ENCODE results near the gene MLPH. TPM values are rescaled to one million over a fixed set of nuclear protein-coding genes. Genes with fewer than 3 reads are reported as not detected.

Gene MLPH
- polyA plus RNA-seq, 5 donors, result 1.7 to 5.0 (median 3.1) TPM

DNA sequence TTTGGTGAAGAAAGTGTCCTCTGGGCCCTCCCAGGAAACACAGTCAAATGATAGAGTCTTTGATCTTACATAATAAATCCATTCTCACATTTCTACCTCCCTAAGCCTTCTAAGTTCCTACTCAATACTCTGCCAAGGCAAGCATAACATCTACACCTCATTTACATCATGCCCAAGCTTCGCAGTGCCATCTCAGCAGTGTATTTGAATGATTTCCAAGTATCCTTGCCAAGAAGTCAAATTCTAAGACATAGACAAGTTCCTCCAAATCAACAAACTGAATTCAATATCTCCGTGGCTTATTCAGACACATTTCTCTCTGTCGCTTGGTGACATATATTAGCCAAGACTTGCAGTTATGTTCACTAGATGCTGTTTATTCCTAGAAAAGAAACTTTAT lies 8.1 kb upstream of the MLPH start:
- no peak for DNase-seq

DNA sequence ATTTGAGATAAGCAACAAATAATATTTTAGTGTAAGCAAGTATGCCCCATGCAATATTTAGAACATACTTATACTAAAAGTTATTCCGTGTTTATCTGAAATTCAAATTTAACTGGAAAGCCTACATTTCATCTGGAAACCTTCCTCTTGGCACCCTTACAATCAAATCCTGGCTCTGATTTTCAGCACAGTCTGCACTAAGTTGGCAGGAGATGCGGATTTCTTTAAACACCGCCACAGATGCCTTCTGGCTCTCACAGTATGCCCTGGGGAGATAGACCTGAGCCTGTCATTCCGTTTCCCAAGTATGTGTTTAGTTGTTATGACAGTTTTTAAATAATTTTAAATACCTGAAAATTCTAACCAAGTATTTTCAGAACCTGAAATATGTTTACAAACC lies 7.3 kb upstream of the MLPH start:
- no peak for DNase-seq

GRCh38 chr2:237480556-237480955 lies 6.5 kb upstream of the MLPH start:
- no peak for DNase-seq

GRCh38 chr2:237480988-237481525 lies 6.0 kb upstream of the MLPH start:
- no peak for DNase-seq

GRCh38 chr2:237482485-237482884 lies 4.6 kb upstream of the MLPH start:
- peak in 1 of 2 donors; percentile 52 for DNase-seq

- no peak for DNase-seq
Measured at GRCh38 chr2:237483018-237483731, 3.9 kb upstream of the MLPH start.

- DNase-seq, result no peak
Measured at GRCh38 chr2:237485304-237485703, 1.7 kb upstream of the MLPH start.

DNA sequence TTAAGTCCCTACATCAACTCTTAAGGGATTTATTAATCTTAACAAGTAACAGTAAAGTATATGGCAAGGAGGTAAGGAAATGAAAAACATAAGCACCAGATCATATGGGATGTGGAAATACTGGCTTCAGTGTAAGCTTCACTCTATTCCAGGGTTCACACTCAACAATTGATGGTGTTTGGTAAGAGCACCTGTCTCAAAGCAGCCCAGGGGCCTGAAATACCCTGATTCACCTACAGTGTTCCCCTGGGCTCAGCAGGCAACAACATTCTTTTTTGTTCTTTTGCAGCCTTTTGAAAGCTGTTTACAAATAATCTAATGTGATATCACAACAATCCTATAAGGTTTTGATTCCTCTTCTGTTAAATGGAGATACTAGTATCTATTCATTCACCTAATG lies 1.2 kb upstream of the MLPH start:
- DNase-seq, result no peak

- DNase-seq, result no peak
Measured at GRCh38 chr2:237486334-237486818, 675 bp upstream of the MLPH start.

DNA sequence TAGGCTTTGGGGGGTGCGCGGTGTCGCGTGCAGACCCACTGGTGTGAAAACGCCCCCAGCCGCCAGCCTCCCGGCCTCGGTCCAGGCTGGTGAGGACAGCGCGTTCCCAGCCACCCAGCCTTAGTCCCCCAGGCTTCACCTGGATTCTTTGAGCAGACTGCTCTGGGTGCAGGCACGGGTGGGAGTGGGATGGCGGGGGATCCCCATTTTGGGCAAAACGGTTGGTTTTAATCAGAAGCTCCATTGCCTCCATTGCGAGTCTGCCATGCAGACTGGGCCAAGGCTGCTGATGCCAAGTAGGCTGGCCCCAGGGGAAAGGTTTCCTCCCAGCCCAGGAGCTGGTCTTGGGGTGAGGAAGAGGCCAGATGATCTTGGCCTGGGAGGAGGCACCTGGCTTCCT lies 445 bp downstream of the MLPH start:
- DNase-seq, result no peak

GRCh38 chr2:237488295-237488694 lies 1.2 kb downstream of the MLPH start:
- no peak for DNase-seq

DNA sequence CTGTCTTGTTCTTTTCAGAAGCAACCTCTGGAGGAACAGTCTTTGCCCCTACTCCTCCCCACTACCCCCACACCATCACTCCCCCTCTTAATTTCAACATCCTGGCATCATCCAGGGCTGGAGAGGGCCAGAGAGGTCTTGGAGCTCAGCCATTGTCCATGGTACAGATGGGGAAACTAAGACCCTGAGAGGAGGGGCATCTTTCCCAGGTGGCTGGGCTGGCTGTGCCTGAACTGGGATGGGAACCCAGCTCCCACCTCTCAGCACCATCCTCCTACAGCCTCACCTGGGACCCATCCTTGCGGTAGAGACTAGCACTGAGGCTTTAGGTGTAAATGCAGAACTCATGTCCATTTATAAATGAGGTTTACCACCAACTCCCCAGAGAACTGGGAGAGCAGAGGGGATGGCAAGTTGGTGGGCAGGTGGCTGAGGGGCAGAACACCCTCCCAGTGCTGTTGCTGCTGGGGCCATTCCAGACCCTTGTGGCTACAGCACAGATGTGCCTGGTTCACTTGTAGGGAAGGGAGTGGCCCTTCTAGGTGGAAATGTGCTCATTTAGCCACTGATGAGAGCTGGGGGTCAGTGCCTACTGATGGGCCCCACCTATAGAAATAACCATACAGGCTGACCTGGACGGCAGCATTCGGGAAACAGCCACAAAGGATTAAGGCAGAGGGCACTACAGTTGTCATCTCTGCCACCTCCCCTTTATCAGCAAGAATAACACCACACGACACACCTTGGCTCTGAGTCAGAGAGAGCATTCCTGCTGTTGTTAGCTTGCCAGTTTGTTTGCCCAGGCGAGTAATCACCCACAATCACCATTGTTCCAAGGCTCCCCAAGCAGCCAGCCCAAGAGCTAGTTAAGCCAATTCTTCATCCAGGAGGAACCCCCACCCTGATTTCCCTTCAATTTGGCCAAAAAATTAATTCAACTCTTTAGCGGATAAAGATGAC lies 2.1 kb downstream of the MLPH start:
- no peak for DNase-seq

- DNase-seq, result no peak
Measured at GRCh38 chr2:237490009-237490711, 3.1 kb downstream of the MLPH start.

- DNase-seq, result no peak
Measured at GRCh38 chr2:237490795-237491194, 3.7 kb downstream of the MLPH start.

DNA sequence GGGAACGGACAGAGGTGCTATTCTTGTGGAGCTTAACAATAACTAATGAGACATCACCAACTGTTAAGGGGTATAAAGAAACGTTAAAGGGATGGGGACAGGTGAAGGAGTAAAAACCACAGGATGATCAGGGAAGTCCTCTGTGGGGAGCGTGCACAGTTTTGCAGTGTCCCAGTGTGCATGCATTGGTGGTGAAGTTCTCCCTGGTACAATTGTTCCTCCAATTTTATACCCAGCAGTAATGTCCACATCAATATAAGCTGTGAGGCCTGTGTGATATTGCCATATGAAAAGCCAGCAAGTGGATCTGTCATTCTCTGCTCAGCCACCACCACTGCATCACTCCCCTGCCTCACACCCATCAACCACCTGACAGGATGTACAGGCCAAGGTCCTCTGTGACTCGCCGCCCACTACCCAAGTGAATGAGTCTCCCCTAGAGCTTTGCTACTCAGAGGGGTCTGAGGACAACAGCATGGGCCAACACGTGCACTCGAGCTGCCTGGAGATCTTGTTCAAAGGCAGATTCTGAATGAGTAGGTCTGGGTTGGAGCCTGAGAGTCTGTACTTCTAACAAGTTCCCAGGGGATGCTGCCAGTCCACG lies 4.6 kb downstream of the MLPH start:
- DNase-seq, result no peak

DNA sequence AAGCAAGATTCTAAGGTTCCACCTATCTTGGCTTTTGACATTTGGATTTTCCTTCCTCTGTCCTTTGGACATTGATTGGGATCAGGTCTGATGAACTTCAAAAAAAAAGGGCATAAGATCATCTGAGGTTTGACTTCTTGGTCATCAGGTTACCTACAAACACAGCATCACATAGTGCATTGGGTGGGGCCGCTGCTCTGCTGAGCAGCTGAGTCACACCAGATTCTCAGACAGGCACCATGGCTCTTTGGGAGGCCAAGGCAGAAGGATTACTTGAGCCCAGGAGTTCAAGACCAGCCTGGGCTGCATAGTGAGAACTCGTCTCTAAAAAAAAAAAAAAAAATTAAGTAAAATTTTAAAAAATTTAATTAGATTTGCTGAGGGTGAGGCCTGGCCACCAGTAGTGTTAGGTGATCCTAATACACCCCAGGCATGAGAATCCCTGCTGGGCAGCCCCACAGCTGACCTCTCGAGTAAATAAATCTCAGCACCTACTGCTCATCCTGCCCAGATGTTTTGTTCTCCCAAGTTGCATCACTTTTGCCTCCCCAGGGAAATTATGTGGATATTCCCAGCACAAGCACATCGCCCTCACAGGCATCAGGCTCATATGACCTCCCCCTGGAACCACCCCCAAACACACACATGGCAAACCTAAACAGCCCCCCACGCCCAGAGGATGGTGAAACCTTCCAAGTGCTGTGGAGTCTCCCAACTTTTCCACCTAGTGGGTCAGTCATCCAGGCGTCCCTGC lies 5.3 kb downstream of the MLPH start:
- DNase-seq, result no peak

DNA sequence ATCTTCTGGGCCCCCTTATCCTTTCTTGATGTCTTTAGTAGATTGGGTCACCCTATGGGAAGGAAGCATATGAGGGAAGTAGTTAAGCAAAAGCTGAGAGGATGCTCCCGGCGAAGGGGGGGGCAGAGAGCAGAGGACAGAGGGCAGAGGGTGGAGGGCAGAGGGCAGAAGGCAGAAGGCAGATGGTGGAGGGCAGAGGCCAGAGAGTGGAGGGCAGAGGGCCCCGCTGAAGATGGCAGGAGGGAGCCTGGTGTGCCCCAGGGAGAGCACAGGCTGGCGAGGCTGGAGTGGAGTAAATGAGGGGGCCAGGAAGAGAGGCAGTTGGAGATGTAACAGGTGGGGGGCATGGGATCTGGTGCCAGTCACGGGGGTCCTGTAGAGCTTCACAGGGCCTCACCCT lies 7.0 kb downstream of the MLPH start:
- DNase-seq, result no peak

DNA sequence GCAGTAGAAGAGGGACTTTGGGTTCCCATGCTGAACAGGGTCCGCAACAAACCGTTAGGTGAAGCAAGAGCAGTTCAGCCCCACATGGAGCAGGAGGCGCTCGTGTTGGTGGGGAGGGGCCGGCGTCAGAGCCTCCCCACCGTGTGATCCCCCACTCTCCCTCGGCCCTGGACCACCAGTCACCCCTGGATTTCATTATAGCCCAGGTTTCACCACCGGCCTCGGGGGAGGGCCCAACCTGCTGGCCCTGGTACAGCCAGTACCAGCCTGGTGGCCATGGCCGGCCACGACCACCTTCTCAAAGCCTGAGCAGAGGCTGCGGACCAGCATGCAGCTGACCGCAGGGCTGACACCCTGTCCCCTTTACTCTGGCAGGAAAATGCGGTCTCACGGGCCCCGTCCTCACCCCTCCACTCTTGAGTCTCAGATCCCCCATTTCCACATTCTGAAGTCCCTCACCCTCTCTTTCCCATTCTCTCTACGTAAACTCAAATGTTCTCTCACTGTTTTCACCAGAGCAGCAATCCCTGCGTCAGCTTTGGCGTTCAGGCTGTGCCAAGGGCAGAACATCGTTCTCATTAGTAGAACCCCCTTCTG lies 8.6 kb downstream of the MLPH start:
- DNase-seq, result no peak

GRCh38 chr2:237496428-237496827 lies 9.4 kb downstream of the MLPH start:
- DNase-seq, result no peak

Measured in right lung (tissue), 5 donors.